Psoas muscle (tissue), 8 donors: ENCODE measurements around the gene GJA9. TPM values are rescaled to one million over a fixed set of nuclear protein-coding genes. Genes with fewer than 3 reads are reported as not detected.

Experiments used
- ATAC-seq, 4 donors: fragments of 200-7000 bp; cut with Tn5 transposase; one replicate each; pipeline ENCODE4 v1.9.1; 2020; ENCODE audit warnings: moderate library complexity in 3 of 4, mild to moderate bottlenecking in 2 of 4
- DNase-seq, 2 donors: peaks; one replicate each; pipeline ENCODE4 v3.0.0-alpha.2; 2020
- H3K27ac ChIP-seq: fragments of 200-600 bp; one replicate; pipeline ENCODE4 v1.8.0; 2022
- H3K27me3 ChIP-seq, 3 donors: fragments of 200-600 bp in 1 of 3; one replicate each; pipeline versions ENCODE4 v1.6.1 to v1.8.0; 2013 to 2022; ENCODE audit warnings: low read length in 2 of 3, mild to moderate bottlenecking in 2 of 3, moderate library complexity in 1 of 3; ENCODE audit not compliant: insufficient read depth in 3 of 3
- H3K36me3 ChIP-seq, 2 donors: fragments of 200-600 bp in 1 of 2; one replicate each; pipeline versions ENCODE4 v1.6.1 to v1.8.0; 2013 to 2022; ENCODE audit warnings: low read depth in 1 of 2, mild to moderate bottlenecking in 1 of 2, moderate library complexity in 1 of 2; ENCODE audit not compliant: insufficient read depth in 1 of 2
- H3K4me1 ChIP-seq: fragments of 200-600 bp; one replicate; pipeline ENCODE4 v1.8.0; 2022
- H3K4me3 ChIP-seq: fragments of 200-600 bp; one replicate; pipeline ENCODE4 v1.8.0; 2022; ENCODE audit warnings: mild to moderate bottlenecking
- H3K9me3 ChIP-seq: fragments of 200-600 bp; one replicate; pipeline ENCODE4 v1.8.0; 2022
- WGBS, 3 donors: extraction: QIAGEN DNeasy Blood & Tissue Kit; methylation state at CpG; one replicate each; pipeline versions ENCODE4 v1.1.6 to v1.1.7; 2013; 5-methylcytosine and 5-hydroxymethylcytosine counted together
- intact Hi-C, 2 donors: fragments of 100-400 bp; cut with DNase I; formaldehyde crosslinking; loops; one replicate each; pipeline versions ENCODE4 v1.11.0 to v1.14.2; 2022
- polyA plus RNA-seq, 3 donors: library from polyadenylated mRNA; stranded (reverse); fragments of 200-250 nt; gene quantifications; one replicate each; pipeline ENCODE4 v1.2.3, GENCODE V29; 2013
- total RNA-seq, 4 donors: library from RNA; stranded (reverse); fragmentation: NEBNext Ultra II Directional in 2 of 4; extraction: Animal tissue kit (Norgen Biotek cat#: 25700) in 2 of 4; gene quantifications; one replicate each; pipeline versions ENCODE4 v1.2.1 to v1.2.4, GENCODE V29; 2021 to 2023
- TF ChIP-seq, protein P1 (sequence below): fragments of 200-600 bp; IDR thresholded peaks from one replicate; pipeline ENCODE4 v1.8.0; 2022; ENCODE audit warnings: antibody characterized with exemption
- donor health status: healthy with polysubstance abuse.
- donor health status: DM: no; HTN: no; CAD: no; lungs with moderate emphysema.
- donor health status: Bipolar disorder and iron deficiency.
- donor health status: healthy.
- donor health status: DM: yes; HTN: yes; CAD: no.
- donor health status: DM: no; HTN: no; CAD: no.
- donor health status: DM: no; HTN: no; CAD: no.
- donor health status: DM: yes; HTN: yes; CAD: no.

The GJA9 gene
- total and polyA plus RNA-seq, 7 donors, result not detected

DNA sequence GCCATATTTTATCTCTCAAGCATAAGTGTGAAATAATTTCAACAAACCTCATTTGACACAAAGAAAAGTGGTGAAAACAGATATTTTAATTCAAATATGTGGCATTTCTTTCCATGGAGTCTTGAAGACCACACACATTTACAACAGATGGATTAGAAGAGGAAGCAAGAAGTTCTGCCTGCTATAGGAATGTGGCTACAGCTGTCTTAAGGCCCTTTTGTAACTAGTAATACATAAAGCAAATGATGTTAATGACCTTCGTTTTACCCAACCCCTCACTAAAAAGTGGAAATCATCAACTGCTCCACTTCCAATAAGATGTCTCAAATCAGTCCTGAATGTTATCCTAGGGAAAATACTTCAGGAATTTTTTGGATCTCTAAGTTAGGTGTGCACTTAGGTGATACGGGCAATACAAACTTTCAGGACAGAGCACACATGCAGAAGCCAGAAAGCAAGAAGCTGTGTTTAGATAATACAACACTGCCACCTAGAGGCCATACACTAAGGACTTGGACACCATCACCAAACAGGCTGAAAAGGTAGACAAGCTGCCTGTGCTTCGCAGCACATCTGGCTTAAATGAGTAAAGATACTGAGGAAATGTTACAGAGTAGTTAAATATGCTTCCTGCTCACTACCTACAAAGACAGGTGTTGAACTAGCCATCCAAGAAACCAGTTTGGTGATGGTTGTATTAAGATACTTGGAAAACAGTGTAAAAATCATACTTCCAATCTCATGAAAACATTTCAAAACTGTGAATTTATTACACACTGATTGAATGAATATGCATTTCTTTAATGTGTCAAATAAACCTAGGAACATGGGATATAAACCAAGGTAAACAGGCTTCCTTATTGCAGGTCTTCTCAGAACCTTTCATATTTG, 46.2 kb downstream of the GJA9 start:
- 22 to 33% (median 31%) methylated on average over 3 of the region's 3 CpGs for WGBS, 3 donors
- intact Hi-C loops, result loop anchor here (5.0 to 10.0 kb wide), 3 partner anchors 790 to 1240 kb away; partner anchors contain the start of genes GNL2 (in 1 of the 2) and POU3F1 (in 1 of the 2)
- peaks cover 0 to 32% of the 10 kb centered on the region in 2 donors for H3K36me3 ChIP-seq
- H3K9me3 ChIP-seq, result no peaks in the 10 kb centered on the region
- ATAC-seq (peak; percentile 80 to 95 (median 88)), DNase-seq (no peak)
- no peak overlapping the region for H3K4me3 ChIP-seq
- H3K4me1 ChIP-seq, result peaks cover 6% of the 10 kb centered on the region
- H3K27me3 ChIP-seq, result no peaks in the 10 kb centered on the region
- TF ChIP-seq, protein P1, sequence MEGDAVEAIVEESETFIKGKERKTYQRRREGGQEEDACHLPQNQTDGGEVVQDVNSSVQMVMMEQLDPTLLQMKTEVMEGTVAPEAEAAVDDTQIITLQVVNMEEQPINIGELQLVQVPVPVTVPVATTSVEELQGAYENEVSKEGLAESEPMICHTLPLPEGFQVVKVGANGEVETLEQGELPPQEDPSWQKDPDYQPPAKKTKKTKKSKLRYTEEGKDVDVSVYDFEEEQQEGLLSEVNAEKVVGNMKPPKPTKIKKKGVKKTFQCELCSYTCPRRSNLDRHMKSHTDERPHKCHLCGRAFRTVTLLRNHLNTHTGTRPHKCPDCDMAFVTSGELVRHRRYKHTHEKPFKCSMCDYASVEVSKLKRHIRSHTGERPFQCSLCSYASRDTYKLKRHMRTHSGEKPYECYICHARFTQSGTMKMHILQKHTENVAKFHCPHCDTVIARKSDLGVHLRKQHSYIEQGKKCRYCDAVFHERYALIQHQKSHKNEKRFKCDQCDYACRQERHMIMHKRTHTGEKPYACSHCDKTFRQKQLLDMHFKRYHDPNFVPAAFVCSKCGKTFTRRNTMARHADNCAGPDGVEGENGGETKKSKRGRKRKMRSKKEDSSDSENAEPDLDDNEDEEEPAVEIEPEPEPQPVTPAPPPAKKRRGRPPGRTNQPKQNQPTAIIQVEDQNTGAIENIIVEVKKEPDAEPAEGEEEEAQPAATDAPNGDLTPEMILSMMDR, result peak; percentile 82
- no peak overlapping the region for H3K27ac ChIP-seq

DNA sequence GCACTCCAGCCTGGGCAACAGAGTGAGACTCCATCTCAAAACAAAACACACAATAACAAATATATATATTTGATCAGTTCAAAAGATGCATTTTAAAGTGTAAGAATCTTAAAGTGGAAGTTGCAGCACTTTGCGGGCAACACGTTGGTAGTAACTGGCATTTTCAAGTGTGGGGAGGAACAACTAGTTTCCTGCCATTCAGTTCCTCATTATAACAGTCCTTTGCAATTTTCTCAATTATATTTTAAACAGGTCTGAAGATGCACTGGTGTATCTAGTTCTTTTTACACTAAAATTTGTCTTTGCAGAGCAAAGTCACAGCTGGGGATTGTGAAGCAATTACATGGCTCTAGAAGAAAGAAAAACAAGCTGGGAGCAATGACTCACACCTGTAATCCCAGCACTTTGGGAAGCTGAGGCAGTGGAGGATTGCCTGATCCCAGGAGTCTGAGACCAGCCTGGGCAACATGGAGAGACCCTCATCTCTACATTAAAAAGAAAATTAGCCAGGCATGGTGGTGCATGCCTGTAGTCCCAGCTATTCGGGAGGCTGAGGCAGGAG, 47.1 kb downstream of the GJA9 start:
- peaks cover 4% of the 10 kb centered on the region for H3K4me1 ChIP-seq
- H3K36me3 ChIP-seq, result peaks cover 0 to 23% of the 10 kb centered on the region in 2 donors
- H3K9me3 ChIP-seq, result no peaks in the 10 kb centered on the region
- H3K27me3 ChIP-seq, result no peaks in the 10 kb centered on the region
- 71 to 77% (median 76%) methylated on average over 3 of the region's 3 CpGs for WGBS, 3 donors
- DNase-seq (no peak), ATAC-seq (no peak)
- intact Hi-C loops, result loop anchor here (5.0 to 10.0 kb wide), 3 partner anchors 790 to 1240 kb away; partner anchors contain the start of genes GNL2 (in 1 of the 2) and POU3F1 (in 1 of the 2)
- H3K4me3 ChIP-seq, result no peak overlapping the region
- no peak overlapping the region for H3K27ac ChIP-seq
- TF ChIP-seq, protein P1, result no peak

DNA sequence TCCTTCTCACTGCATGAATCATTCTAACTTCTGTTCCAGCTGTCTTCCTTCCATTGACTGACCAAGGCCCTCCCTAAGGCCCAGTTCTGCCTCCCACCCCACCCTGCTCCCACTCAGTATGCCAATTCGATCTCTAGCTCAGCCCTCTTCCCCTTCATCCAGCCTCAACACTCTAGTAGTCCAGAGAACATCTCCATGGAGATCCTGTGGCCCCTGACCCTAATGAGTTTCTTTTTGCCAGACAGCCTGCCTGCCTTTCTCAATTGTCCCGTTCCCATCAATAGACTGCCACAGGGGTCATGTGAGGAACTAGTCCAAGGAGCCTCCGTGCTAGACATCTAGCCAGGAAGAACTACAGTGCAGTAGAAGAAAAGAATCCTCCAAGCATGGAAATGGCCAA, 48.2 kb downstream of the GJA9 start:
- Histone ChIP-seq H3K4me1 (no peaks in the 10 kb centered on the region), H3K27me3 (no peaks in the 10 kb centered on the region), H3K27ac (no peak overlapping the region), H3K36me3 (peaks cover 0 to 11% of the 10 kb centered on the region in 2 donors), H3K4me3 (no peak overlapping the region), H3K9me3 (no peaks in the 10 kb centered on the region)
- no peak for DNase-seq
- intact Hi-C loops, result loop anchor here (5.0 to 10.0 kb wide), 3 partner anchors 788 to 1238 kb away; partner anchors contain the start of genes GNL2 (in 1 of the 2) and POU3F1 (in 1 of the 2)
- 65 to 69% (median 68%) methylated on average over 3 of the region's 3 CpGs for WGBS, 3 donors
- TF ChIP-seq, protein P1, result no peak
- ATAC-seq, result no peak

DNA sequence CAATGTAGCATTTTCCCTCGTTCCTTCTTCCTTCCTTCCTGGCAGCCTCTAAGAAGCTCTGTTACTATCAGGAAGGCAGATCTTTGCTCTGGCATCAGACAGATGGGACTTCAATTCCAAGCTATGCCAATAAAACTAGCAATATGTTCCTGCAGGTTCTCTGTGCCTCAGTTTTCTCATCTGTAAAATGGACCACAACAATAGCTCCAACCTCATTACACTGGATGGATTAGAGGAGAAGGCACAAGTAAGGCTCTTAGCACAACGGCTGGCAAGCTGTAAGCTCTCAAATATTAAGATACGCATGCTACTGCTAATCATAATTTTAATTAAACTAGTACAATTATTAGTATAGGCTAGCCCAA, 49.0 kb downstream of the GJA9 start:
- H3K36me3 ChIP-seq, result peaks cover 0 to 6% of the 10 kb centered on the region in 2 donors
- ATAC-seq, result no peak
- TF ChIP-seq, protein P1, result no peak
- no peaks in the 10 kb centered on the region for H3K4me1 ChIP-seq
- no peak for DNase-seq
- no peak overlapping the region for H3K27ac ChIP-seq
- no peaks in the 10 kb centered on the region for H3K9me3 ChIP-seq
- H3K4me3 ChIP-seq, result no peak overlapping the region
- intact Hi-C loops, result loop anchor here (5.0 to 10.0 kb wide), 3 partner anchors 788 to 1238 kb away; partner anchors contain the start of genes GNL2 (in 1 of the 2) and POU3F1 (in 1 of the 2)
- H3K27me3 ChIP-seq, result no peaks in the 10 kb centered on the region
- 68 to 70% (median 69%) methylated on average over 3 of the region's 3 CpGs for WGBS, 3 donors
